GM23338 (cell line): ENCODE measurements around the gene ARL1. TPM values are rescaled to one million over a fixed set of nuclear protein-coding genes. Genes with fewer than 3 reads are reported as not detected.
"Not testable (repeated sequence)": the region's sequence is repeated elsewhere in the genome, so short reads cannot be mapped to it uniquely, and the experiment has no call there.

Experiments used
- ATAC-seq: fragments of 200-7000 bp; cut with Tn5 transposase; 3 replicates; pipeline ENCODE4 v1.9.1; 2020
- DNase-seq: peaks from one replicate; pipeline ENCODE4 v3.0.0-alpha.2; 2015; ENCODE audit warnings: low spot score
- H2AFZ ChIP-seq: fragments of 200-600 bp; sonication (generic); 2 replicates; pipeline ENCODE4 v1.8.0; 2016; ENCODE audit warnings: antibody characterized with exemption, mild to moderate bottlenecking, moderate library complexity
- H3F3A ChIP-seq: fragments of 200-600 bp; sonication (generic); replicated peaks from 2 replicates; pipeline ENCODE4 v1.8.0; 2017; ENCODE audit warnings: antibody characterized with exemption, mixed run types, low read depth
- H3K27ac ChIP-seq: fragments of 200-600 bp; sonication (generic); 2 replicates; pipeline ENCODE4 v1.6.1; 2016; ENCODE audit warnings: low read depth
- H3K27me3 ChIP-seq: fragments of 200-600 bp; sonication (generic); 2 replicates; pipeline ENCODE4 v1.8.0; 2016; ENCODE audit warnings: mild to moderate bottlenecking, mixed run types, moderate library complexity; ENCODE audit not compliant: insufficient read depth
- H3K36me3 ChIP-seq: fragments of 200-600 bp; sonication (generic); 2 replicates; pipeline ENCODE4 v1.8.0; 2016; ENCODE audit warnings: mild to moderate bottlenecking; ENCODE audit not compliant: insufficient read depth
- H3K4me1 ChIP-seq: fragments of 200-600 bp; sonication (generic); 2 replicates; pipeline ENCODE4 v1.8.0; 2016; ENCODE audit warnings: mild to moderate bottlenecking, moderate library complexity; ENCODE audit not compliant: insufficient read depth
- H3K4me2 ChIP-seq: fragments of 200-600 bp; sonication (generic); 2 replicates; pipeline ENCODE4 v1.7.1; 2017; ENCODE audit warnings: mixed run types
- H3K4me3 ChIP-seq: fragments of 200-600 bp; sonication (generic); 2 replicates; pipeline ENCODE4 v1.6.1; 2016; ENCODE audit warnings: mixed run types
- H3K79me2 ChIP-seq: fragments of 200-600 bp; sonication (generic); replicated peaks from 2 replicates; pipeline ENCODE4 v1.8.0; 2017; ENCODE audit warnings: mild to moderate bottlenecking; ENCODE audit not compliant: insufficient read depth
- H3K9me2 ChIP-seq: fragments of 200-600 bp; sonication (generic); 2 replicates; pipeline ENCODE4 v1.8.0; 2017; ENCODE audit not compliant: insufficient read depth
- H4K20me1 ChIP-seq: fragments of 200-600 bp; sonication (generic); replicated peaks from 2 replicates; pipeline ENCODE4 v1.8.0; 2017; ENCODE audit warnings: mild to moderate bottlenecking; ENCODE audit not compliant: insufficient read depth
- H3K27ac Mint-ChIP-seq: 2 replicates; pipeline ENCODE4 v1.8.0; 2020; ENCODE audit warnings: inconsistent platforms, mild to moderate bottlenecking, moderate library complexity, mixed read lengths
- H3K27me3 Mint-ChIP-seq: 3 replicates; pipeline ENCODE4 v1.8.0; 2022; ENCODE audit warnings: low read depth, mild to moderate bottlenecking, moderate library complexity, mixed read lengths, inconsistent platforms; ENCODE audit not compliant: insufficient read depth, poor library complexity
- H3K36me3 Mint-ChIP-seq: 3 replicates; pipeline ENCODE4 v1.8.0; 2021; ENCODE audit warnings: low read depth, mild to moderate bottlenecking, inconsistent platforms, moderate library complexity, mixed read lengths
- H3K4me1 Mint-ChIP-seq: 3 replicates; pipeline ENCODE4 v1.8.0; 2020; ENCODE audit warnings: mild to moderate bottlenecking, inconsistent platforms, mixed read lengths
- H3K4me3 Mint-ChIP-seq: 3 replicates; pipeline ENCODE4 v1.8.0; 2021; ENCODE audit warnings: moderate library complexity, mild to moderate bottlenecking, inconsistent platforms, mixed read lengths
- H3K9me3 Mint-ChIP-seq: 3 replicates; pipeline ENCODE4 v1.8.0; 2020; ENCODE audit warnings: moderate library complexity, mild to moderate bottlenecking, inconsistent platforms, mixed read lengths
- CREB1 ChIP-seq: fragments of 250-450 bp; sonication (Bioruptor Pico); IDR thresholded peaks from 2 replicates; pipeline ENCODE4 v1.5.0; 2020; ENCODE audit warnings: low read depth, mild to moderate bottlenecking, moderate library complexity
- ETS1 ChIP-seq: IDR thresholded peaks from 2 replicates; pipeline ENCODE4 v1.6.1; 2016; ENCODE audit warnings: antibody characterized with exemption
- EZH2 ChIP-seq: fragments of 200-600 bp; sonication (generic); IDR thresholded peaks from one replicate; pipeline ENCODE4 v1.8.0; 2017; ENCODE audit warnings: antibody characterized with exemption, mild to moderate bottlenecking, low read depth; ENCODE audit not compliant: unreplicated experiment
- EZH2phosphoT487 ChIP-seq: fragments of 200-600 bp; sonication (generic); IDR thresholded peaks from one replicate; pipeline ENCODE4 v1.8.1; 2018; ENCODE audit warnings: antibody characterized with exemption; ENCODE audit not compliant: unreplicated experiment
- ZNF114 ChIP-seq: fragments of 250-450 bp; sonication (Bioruptor Pico); IDR thresholded peaks from 2 replicates; pipeline ENCODE4 v1.5.0; 2020; ENCODE audit warnings: mild to moderate bottlenecking, moderate library complexity
- ZNF331 ChIP-seq: fragments of 250-450 bp; sonication (Bioruptor Pico); IDR thresholded peaks from 2 replicates; pipeline ENCODE4 v1.5.0; 2020; ENCODE audit warnings: low read depth, mild to moderate bottlenecking, moderate library complexity
- ZNF462 ChIP-seq: fragments of 250-450 bp; sonication (Bioruptor Pico); IDR thresholded peaks from 2 replicates; pipeline ENCODE4 v1.5.0; 2020; ENCODE audit warnings: mild to moderate bottlenecking, moderate library complexity
- polyA plus RNA-seq: library from polyadenylated mRNA; unstranded; fragments of >200 nt; fragmentation: Nextera tagmentation; extraction: Ambion mirVana; gene quantifications from 2 replicates; pipeline ENCODE4 v1.2.1, GENCODE V29; 2016
- total RNA-seq: library from RNA; depleted of rRNA; stranded (reverse); fragments of >200 nt; shearing (Covaris generic); gene quantifications from 2 replicates; pipeline ENCODE4 v1.2.3, GENCODE V29; 2014
- TF ChIP-seq, protein P1 (sequence below), 2 experiments: fragments of 200-600 bp in 1 of 2; sonication (generic) in 1 of 2; conservative IDR thresholded peaks; 2 replicates each; pipeline versions ENCODE4 v1.5.1 to v1.6.1; 2016 to 2017; ENCODE audit warnings: antibody characterized with exemption in 2 of 2, low read depth in 2 of 2, mild to moderate bottlenecking in 2 of 2, moderate library complexity in 1 of 2

ARL1 gene
- total and polyA plus RNA-seq, 2 experiments from 2014 or later, result 50.0 to 55.9 TPM

DNA sequence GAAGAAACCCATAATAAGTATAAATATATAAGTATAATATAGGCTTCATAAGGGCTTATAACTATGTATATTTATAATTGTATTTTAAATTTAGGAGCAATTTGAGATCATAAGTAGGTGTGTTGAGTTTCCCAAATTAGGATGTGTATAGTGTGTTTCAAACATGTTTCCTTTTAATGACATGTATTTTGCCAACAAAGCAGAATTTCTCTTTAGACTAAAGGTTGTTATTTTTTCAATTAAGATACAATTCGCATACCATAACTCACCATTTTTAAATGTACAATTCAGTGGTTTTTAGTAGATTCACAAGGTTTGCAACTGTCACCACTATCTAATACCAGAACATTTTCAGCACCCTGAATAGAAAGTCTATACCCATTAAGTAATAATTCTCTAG is 7.7 kb upstream of the ARL1 start (continued):
- TF ChIP-seq ZNF462 (CRISPR knock-in tag), result no peak
- TF ChIP-seq CREB1 (CRISPR knock-in tag), result no peak
- no peak for TF ChIP-seq ZNF331 (CRISPR knock-in tag)
- TF ChIP-seq EZH2, result no peak
- no peak for TF ChIP-seq ETS1
- no peak for TF ChIP-seq EZH2phosphoT487
- no peak for TF ChIP-seq ZNF114 (CRISPR knock-in tag)

DNA sequence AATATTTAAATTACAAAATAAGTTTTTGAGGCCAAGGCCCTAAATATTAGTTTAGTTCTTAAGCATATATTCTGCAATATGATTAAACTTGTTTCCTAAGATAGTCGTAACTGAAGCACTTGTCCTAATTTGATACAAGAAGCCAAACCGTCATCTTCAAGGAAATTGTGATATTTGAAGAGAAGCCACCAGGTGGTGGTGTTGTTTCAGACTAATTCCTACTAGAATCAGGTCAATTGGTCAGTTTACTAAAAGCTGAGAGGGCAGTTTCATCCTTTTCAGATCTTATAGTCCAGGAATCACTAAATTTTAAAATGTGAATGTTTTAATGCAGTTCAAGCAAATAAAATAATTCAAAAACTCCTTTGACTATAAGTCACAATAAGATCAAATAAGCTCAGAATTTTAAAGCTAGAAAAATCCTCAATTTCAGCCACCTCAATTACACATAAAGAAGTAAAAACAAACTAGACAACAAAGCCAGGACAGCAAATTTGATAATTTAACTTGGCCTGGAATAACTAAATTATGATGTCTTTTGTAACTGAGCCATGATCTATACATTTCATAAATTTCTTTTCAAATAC is 7.1 kb upstream of the ARL1 start:
- Histone ChIP-seq H3K36me3 (no peaks in the 10 kb centered on the region), H3K27ac (no peak overlapping the region), H3K4me3 (no peak overlapping the region), H3F3A (no peaks in the 10 kb centered on the region), H3K4me2 (no peak overlapping the region), H3K9me2 (no peaks in the 10 kb centered on the region), H2AFZ (no peak overlapping the region), H4K20me1 (no peaks in the 10 kb centered on the region), H3K27me3 (no peaks in the 10 kb centered on the region), H3K79me2 (no peaks in the 10 kb centered on the region), H3K4me1 (no peaks in the 10 kb centered on the region)
- DNase-seq (peak; percentile 77), ATAC-seq (no peak; the same call in 2 of the 3 replicates)
- Mint-ChIP-seq H3K27ac (no peak overlapping the region), H3K4me3 (no peak overlapping the region), H3K9me3 (no peaks in the 10 kb centered on the region), H3K27me3 (no peaks in the 10 kb centered on the region), H3K36me3 (no peaks in the 10 kb centered on the region), H3K4me1 (no peaks in the 10 kb centered on the region)
- TF ChIP-seq EZH2, result no peak
- TF ChIP-seq, protein P1, sequence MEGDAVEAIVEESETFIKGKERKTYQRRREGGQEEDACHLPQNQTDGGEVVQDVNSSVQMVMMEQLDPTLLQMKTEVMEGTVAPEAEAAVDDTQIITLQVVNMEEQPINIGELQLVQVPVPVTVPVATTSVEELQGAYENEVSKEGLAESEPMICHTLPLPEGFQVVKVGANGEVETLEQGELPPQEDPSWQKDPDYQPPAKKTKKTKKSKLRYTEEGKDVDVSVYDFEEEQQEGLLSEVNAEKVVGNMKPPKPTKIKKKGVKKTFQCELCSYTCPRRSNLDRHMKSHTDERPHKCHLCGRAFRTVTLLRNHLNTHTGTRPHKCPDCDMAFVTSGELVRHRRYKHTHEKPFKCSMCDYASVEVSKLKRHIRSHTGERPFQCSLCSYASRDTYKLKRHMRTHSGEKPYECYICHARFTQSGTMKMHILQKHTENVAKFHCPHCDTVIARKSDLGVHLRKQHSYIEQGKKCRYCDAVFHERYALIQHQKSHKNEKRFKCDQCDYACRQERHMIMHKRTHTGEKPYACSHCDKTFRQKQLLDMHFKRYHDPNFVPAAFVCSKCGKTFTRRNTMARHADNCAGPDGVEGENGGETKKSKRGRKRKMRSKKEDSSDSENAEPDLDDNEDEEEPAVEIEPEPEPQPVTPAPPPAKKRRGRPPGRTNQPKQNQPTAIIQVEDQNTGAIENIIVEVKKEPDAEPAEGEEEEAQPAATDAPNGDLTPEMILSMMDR (conservative IDR thresholded peaks at IDR 0.05; ENCODE audit: low read depth in 2 of 2), result peak; percentile 77

DNA sequence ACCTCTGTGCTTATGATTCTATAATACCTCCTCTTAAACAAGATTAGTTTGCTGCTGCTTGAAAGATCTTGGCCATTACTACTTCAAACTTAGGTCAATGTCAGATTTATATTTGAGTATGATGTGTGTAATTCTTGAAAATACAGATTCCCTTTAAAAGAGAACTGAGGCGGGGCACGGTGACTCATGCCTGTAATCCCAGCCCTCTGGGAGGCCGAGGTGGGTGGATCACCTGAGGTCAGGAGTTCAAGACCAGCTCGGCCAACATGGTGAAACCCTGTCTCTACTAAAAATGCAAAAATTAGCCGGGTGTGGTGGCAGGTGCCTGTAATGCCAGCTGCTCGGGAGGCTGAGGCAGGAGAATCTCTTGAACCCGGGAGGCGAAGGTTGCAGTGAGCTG is 2.6 kb upstream of the ARL1 start:
- H3K4me1 Mint-ChIP-seq, H3K9me3 Mint-ChIP-seq, H3K4me1 ChIP-seq, H3K4me3 ChIP-seq, H3K4me3 Mint-ChIP-seq, H3K27ac ChIP-seq, H3K4me2 ChIP-seq, H3K27me3 ChIP-seq, H2AFZ ChIP-seq, H3K27me3 Mint-ChIP-seq, H3K36me3 ChIP-seq, H3F3A ChIP-seq, H3K36me3 Mint-ChIP-seq, DNase-seq, ATAC-seq, H3K9me2 ChIP-seq, H3K27ac Mint-ChIP-seq: not testable (repeated sequence)
- Histone ChIP-seq H4K20me1 (peaks cover 15% of the 10 kb centered on the region), H3K79me2 (peaks cover 22% of the 10 kb centered on the region)
